ENCODE data around the gene SPACA4.
A peak's percentile ranks its signal among the peaks of the same experiment; 100 is the strongest.

Gene SPACA4

GRCh38 chr19:48635966-48636858 lies 29.7 kb downstream of the SPACA4 start:
- DNase-seq: no peak

- DNase-seq: peak; percentile 57
Observed at GRCh38 chr19:48636859-48637448, 30.4 kb downstream of the SPACA4 start, which contains the start of gene DBP. DBP (minus strand) TSS chr19:48637379; CDS start chr19:48636994, 385 bp downstream.

DNA sequence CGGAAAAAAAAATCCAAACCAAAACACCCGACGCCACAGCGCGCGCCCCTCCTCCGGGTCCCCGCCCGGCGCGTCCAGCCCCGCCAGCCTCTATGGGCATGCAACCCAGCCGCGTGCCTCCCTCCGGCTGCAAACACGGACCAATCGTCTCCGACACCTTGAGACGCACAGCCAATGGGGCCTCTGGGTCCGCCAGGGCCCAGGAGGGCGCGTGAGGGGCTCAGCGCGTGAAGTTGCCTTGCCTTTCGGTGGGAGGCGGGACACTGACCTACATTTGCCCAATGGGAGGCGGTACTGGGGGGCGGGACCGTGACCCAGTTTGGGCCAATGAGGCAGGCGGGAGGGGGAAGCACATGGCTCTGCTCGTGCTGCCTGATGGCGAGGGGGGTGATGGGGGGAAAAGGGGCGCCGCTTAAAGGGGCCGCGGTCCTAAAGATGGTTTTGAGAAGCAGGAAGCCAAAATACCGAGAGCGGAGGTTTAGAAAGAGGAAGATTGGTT lies 31.0 kb downstream of the SPACA4 start:
- DNase-seq: peak; percentile 99

GRCh38 chr19:48637948-48638830 lies 31.6 kb downstream of the SPACA4 start:
- DNase-seq: peak; percentile 84

DNA sequence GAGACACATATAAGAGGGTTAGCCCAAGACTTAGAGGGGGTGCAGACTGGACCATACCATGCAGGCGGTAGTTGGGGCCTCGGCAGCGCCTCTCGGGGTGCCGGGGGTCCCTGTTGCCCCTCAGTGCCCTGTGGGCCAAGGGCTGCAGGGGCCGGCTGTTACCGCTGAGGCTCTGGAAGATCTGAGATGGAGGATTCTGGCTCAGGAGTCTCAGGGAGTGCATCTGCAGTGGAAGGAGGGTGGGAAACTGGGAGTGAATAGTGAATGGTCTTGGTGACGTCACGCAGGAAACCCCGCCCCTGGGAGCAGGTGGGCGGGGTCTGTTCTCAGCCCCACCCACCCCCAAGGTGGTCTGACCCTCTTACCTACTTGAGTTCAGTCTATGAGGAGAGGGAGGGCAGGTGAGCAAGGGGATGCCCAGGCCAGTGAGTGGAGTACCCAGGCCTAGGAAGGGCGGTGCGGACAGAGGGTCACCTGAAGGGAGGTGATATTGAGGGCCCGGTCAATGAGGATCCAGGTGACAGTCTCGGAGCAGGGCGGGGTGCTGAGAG lies 32.4 kb downstream of the SPACA4 start:
- DNase-seq: no peak

DNA sequence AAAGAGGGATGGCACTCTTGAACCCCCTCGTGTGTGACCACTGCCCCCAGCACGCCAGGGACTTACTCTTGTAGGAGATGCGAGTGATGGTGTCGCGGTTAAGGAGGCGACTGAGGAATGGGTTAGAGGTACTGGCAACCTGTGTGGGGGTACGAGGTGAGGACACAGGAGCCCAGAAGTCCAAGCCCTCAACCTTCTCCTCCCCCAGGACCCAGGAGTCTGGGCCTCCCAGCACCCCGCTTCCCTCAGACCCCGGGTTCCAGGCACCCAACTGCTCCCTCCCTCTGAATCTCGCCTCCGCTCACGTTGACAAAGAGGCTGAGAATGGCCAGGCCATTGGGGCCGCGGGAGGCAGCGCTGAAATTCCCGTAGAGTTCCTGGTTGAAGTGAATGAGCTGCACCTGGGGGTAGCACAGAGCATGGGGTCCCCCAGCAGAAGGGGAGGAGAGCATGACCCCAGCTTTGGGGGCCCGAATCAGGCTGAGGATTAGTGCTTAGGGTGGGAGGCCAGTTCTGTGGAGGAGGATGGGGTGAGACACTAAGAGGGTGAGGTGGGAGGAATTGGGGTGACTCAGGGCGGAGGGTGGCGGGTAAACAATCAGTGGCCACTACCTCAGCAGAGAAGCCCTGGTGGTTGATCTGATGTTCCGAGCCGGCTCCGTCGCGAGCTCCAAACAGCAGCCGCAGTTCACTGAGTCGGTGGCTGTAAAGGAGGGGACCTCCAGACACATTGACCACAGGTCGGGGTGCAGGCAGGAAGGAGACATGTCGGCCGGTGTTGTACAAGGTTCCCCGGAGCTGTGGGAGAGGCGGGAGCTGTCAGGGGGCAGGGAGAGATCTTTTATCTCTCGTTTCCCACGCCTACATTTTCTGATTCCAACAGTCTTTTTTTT lies 33.2 kb downstream of the SPACA4 start:
- DNase-seq: no peak

GRCh38 chr19:48641850-48642249 lies 35.3 kb downstream of the SPACA4 start:
- DNase-seq: no peak

GRCh38 chr19:48642862-48643261 lies 36.3 kb downstream of the SPACA4 start:
- no peak for DNase-seq

GRCh38 chr19:48644355-48644754 lies 37.8 kb downstream of the SPACA4 start:
- no peak for DNase-seq

DNA sequence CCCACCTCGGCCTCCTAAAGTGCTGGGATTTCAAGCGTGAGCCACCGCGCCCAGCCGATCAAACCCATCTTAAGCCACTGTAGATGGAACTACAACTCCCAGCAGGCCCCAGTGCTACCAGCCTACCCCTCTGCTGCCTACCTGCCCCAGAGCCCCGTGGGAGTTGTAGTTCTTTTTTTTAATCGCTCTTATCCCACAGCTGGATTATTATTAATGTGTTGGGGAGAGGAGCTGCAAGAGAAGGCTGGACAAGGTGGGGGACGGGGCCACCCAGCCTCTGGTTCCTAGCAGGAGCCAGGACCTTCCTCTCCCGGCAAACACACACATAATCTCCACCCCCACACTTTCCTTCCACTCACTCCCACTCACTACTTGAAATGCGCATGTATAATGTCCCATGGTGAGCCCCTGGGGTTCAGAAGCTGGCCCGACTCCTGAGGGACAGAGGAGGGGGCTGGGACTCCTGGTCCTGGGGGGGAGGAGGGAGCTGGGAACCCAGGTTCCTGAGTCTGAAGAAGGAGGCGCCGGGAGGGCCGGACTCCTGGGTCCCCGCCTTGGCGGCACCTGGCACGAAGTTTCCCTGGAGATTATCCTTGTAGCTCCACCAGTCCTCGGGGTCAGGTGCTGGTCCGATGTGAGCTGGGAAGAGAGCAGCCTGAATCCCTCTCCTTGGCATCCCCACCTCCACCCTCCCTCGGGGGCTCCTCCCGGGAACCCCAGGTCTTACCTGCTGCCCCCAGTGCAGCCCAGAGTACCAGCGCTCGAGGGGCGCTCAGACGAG lies 38.5 kb downstream of the SPACA4 start:
- DNase-seq: peak; percentile 85

GRCh38 chr19:48645620-48646000 lies 39.1 kb downstream of the SPACA4 start:
- no peak for DNase-seq

- DNase-seq: peak; percentile 93
Observed at GRCh38 chr19:48646001-48646721, 39.6 kb downstream of the SPACA4 start, which contains the start of gene CA11. CA11 (minus strand) TSS chr19:48646187; CDS start chr19:48645632, 555 bp downstream.

- no peak for DNase-seq
Observed at GRCh38 chr19:48646722-48647216, 40.2 kb downstream of the SPACA4 start.

GRCh38 chr19:48648134-48648533 lies 41.6 kb downstream of the SPACA4 start:
- no peak for DNase-seq

DNA sequence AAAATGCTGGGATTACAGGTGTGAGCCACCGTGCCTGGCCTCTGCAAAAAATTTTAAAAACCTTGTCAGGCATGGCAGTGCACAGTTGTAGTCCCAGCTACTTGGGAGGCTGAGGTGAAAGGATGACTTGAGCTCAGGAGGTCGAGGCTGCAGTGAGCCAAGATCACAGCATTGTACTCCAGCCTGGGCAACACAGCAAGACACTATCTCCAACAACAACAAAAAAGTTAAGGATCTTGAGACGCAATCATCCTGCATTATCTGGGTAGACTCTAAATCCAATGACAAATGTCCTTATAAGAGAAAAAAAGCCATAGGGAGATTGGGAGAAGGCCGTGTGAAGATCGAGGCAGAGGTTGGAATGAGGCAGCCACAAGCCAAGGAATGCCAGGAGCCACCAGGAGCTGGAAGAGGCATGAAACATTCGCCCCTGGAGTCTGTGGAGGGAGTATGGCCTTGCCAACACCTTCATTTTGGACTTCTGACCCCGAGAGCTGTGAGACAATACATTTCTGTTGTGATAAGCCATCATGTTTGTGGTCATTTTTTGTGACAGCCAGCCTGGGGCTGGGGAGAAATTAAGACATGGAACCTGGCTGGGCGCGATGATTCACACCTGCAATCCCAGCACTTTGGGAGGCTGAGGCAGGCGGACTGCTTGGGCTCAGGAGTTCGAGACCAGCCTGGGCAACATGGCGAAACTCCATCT lies 44.6 kb downstream of the SPACA4 start:
- no peak for DNase-seq

DNA sequence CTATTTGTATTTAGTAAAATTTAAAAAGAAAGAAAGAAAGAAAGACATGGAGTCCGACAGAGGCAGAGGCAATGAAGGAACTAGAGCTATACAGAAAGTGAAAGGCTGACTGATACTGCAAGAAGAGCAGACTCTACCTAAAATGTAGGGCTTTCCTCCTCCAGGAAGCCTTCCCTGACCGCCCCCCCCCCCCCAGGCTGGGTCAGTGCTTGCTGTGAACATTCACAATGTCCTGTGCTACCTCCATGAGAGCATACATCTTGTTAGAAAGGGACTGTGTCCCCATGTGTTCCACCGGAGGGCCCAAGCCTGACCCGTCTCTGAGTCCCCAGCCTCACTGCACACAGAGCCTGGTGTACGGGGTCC lies 45.1 kb downstream of the SPACA4 start:
- no peak for DNase-seq

GRCh38 chr19:48654299-48655059 lies 47.9 kb downstream of the SPACA4 start:
- no peak for DNase-seq

- DNase-seq: no peak
Observed at GRCh38 chr19:48656840-48657474, 50.4 kb downstream of the SPACA4 start.

Measured in activated CD4-positive, alpha-beta T cell treated with anti-CD3 and anti-CD28 coated beads for 48 hours (primary cell).